Duodenal mucosa (tissue), 2 donors: ENCODE data around the gene C5orf47.
"Not testable (repeated sequence)": the region's sequence is repeated elsewhere in the genome, so short reads cannot be mapped to it uniquely, and the experiment has no call there.

Experiments used
- H3K27ac ChIP-seq: one replicate; pipeline ENCODE4 v1.7.0; 2013; ENCODE audit warnings: low read depth, low read length
- H3K27me3 ChIP-seq, 2 donors: one replicate each; pipeline ENCODE4 v1.7.0; 2013; ENCODE audit warnings: low read length in 2 of 2, control low read depth in 1 of 2; ENCODE audit not compliant: insufficient read depth in 2 of 2, control insufficient read depth in 1 of 2
- H3K36me3 ChIP-seq, 2 donors: one replicate each; pipeline ENCODE4 v1.7.0; 2013; ENCODE audit warnings: low read length in 2 of 2, control low read depth in 1 of 2; ENCODE audit not compliant: insufficient read depth in 2 of 2, control insufficient read depth in 1 of 2
- H3K4me1 ChIP-seq, 2 donors: one replicate each; pipeline ENCODE4 v1.7.0; 2013; ENCODE audit warnings: low read length in 2 of 2, control low read depth in 1 of 2; ENCODE audit not compliant: insufficient read depth in 2 of 2, control insufficient read depth in 1 of 2
- H3K4me3 ChIP-seq, 2 donors: one replicate each; pipeline ENCODE4 v1.7.0; 2013; ENCODE audit warnings: low read length in 2 of 2, low read depth in 1 of 2
- H3K9ac ChIP-seq, 2 donors: one replicate each; pipeline ENCODE4 v1.7.0; 2013; ENCODE audit warnings: low read length in 2 of 2, low read depth in 1 of 2
- H3K9me3 ChIP-seq, 2 donors: one replicate each; pipeline ENCODE4 v1.7.0; 2013; ENCODE audit warnings: low read length in 2 of 2, control low read depth in 1 of 2; ENCODE audit not compliant: control insufficient read depth in 1 of 2

C5orf47 gene

DNA sequence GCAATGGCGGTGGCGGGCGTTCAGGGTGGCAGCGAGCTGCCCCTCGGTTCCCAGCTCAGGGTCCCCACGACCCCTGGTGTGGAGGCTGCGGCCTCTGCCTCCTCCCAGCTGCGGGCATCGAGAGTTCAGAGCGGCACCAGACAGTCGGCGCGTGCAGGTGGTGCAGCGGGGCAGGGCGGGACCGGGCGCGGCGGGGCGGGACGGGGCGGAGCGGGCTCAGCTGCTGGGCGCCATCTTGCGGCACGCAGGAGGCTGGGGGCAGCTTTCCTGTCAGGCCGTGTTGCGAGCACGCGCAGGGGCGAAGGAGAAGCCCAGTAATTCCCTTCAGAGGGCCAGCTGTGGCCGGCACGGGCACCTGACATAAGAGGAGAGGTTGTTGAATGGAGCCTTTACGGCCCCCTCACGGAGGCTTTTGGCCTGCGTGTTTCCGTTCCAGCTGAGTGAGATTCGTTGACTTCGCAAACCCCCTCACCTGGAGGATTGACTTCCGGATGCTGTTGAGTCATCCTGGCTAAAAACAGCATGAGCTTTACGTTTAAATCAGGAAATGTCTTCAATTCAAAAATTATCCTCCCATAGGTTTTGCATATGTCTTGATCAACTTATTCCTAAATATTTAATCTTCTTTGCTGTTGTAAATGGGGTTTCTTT is 587 bp downstream of the C5orf47 start:
- Histone ChIP-seq H3K4me3 (no peak overlapping the region), H3K27me3 (peaks cover 0 to 4% of the 10 kb centered on the region in 2 donors), H3K9ac (no peak overlapping the region), H3K9me3 (no peaks in the 10 kb centered on the region), H3K27ac (no peak overlapping the region), H3K36me3 (no peaks in the 10 kb centered on the region), H3K4me1 (no peaks in the 10 kb centered on the region)

GRCh38 chr5:173997331-173997730 is 8.4 kb downstream of the C5orf47 start:
- no peak overlapping the region for H3K4me3 ChIP-seq
- peaks cover 2 to 17% of the 10 kb centered on the region in 2 donors for H3K27me3 ChIP-seq
- H3K4me1 ChIP-seq: no peaks in the 10 kb centered on the region
- H3K9ac ChIP-seq: no peak overlapping the region
- H3K9me3 ChIP-seq: no peaks in the 10 kb centered on the region
- H3K27ac ChIP-seq: no peak overlapping the region
- H3K36me3 ChIP-seq: no peaks in the 10 kb centered on the region

DNA sequence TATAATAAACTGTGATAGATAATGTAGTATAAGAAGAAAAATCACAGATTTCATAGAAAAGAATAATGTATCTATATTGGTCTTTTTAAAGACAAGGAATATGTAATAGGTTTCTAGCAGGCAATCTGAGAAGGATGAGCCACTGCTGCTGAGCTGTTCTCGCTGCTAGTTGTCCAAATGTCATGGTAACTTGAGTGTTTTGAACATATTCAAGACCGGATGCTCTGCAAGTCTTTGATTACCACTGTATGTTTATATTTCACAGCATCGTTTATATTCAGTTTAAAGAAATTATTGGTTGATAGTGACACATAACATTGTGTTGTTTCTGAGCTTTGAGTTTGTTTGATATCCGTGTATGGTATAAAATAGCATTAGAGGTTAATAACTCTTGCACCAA is 9.6 kb downstream of the C5orf47 start:
- Histone ChIP-seq H3K9me3 (no peaks in the 10 kb centered on the region), H3K4me1 (no peaks in the 10 kb centered on the region), H3K36me3 (no peaks in the 10 kb centered on the region), H3K27me3 (peaks cover 2 to 21% of the 10 kb centered on the region in 2 donors), H3K27ac (no peak overlapping the region), H3K9ac (no peak overlapping the region), H3K4me3 (no peak overlapping the region)

DNA sequence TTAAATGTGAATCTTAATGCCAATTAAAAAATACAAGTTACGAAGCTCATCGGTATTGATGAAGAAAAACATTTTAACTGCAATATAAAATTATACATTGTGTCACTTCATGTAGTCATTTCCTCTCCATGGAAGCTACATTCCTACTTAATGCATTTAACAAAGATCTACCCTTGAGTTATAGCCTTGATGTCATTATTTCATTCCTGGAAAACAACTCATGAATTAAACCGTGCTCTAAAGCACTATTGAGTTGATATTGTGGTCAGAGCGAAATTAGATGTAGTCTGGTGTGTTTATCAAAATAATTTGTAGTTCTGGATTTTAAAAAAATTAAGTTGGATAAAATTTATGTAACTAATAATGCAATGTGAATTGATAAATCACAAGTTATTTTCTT is 11.1 kb downstream of the C5orf47 start:
- Histone ChIP-seq H3K36me3 (no peaks in the 10 kb centered on the region), H3K4me3 (no peak overlapping the region), H3K27ac (no peak overlapping the region), H3K27me3 (peaks cover 2 to 25% of the 10 kb centered on the region in 2 donors), H3K9me3 (no peaks in the 10 kb centered on the region), H3K9ac (no peak overlapping the region), H3K4me1 (no peaks in the 10 kb centered on the region)

- Histone ChIP-seq H3K4me1 (no peaks in the 10 kb centered on the region), H3K27me3 (peaks cover 0 to 12% of the 10 kb centered on the region in 2 donors), H3K9me3 (no peaks in the 10 kb centered on the region), H3K27ac (no peak overlapping the region), H3K9ac (no peak overlapping the region), H3K4me3 (no peak overlapping the region), H3K36me3 (no peaks in the 10 kb centered on the region)
Observed at GRCh38 chr5:174003795-174004194, 14.8 kb downstream of the C5orf47 start.

DNA sequence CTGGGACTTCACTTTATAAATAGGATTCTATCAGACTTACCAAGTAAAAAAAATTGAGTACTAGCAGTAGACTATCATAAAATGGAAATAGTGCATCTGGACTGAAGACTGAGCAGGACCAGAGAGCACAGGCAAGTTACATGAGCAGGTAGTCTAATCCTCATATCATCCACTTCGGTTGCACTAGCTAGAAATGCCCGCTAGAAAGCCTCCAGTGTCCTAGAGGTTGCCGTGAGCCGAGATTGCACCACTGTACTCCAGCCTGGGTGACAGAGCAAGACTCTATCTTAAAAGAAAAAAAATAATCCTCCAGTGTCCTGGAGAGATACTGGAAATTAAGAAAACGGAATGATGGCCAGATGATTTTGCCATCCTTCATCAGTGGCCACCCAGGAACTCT is 20.0 kb downstream of the C5orf47 start:
- peaks cover 0 to under 1% of the 10 kb centered on the region in 2 donors for H3K27me3 ChIP-seq
- no peak overlapping the region for H3K9ac ChIP-seq
- H3K27ac ChIP-seq: no peak overlapping the region
- H3K9me3 ChIP-seq: no peaks in the 10 kb centered on the region
- no peak overlapping the region for H3K4me3 ChIP-seq
- H3K4me1 ChIP-seq: no peaks in the 10 kb centered on the region
- H3K36me3 ChIP-seq: no peaks in the 10 kb centered on the region

DNA sequence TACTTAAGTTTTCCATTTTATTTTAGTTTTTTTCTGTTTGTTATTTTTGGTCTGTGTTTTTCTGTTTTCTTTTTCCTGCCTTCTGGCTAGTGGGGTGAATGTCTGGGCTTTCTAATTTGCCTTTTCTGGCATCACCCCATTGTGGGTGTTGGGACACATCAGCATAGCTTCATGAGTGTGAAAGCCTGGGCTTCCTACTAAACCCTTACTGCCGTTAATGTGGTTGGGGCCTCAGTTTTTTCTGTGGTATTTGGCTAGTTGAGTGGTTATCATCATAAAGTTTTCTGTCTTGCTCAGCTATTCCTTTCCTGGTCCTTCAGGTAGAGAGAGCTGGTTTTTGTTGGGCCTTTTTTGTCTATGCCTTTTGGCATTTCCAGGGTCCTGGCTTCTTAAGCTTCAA is 21.4 kb downstream of the C5orf47 start:
- H3K4me3 ChIP-seq: no peak overlapping the region
- no peaks in the 10 kb centered on the region for H3K4me1 ChIP-seq
- H3K9ac ChIP-seq: no peak overlapping the region
- no peaks in the 10 kb centered on the region for H3K27me3 ChIP-seq
- H3K9me3 ChIP-seq: no peaks in the 10 kb centered on the region
- H3K36me3 ChIP-seq: no peaks in the 10 kb centered on the region
- no peak overlapping the region for H3K27ac ChIP-seq

DNA sequence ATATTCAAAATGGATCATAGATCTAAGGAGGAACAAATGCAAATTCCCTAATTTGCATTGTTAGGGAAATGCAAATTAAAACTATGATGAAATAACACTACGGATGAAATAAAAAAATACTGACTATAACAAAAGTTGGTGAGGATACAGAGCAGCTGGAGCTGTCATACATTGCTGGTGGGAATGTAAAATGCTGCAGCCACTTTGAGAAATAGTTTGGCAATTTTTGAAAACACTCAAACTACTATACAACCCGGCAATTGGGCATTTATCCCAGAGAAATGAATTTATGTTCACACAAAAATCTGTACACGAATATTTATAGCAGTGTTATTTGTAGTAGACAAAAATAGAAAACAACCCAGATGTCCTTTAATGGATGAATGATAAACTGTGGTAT is 22.5 kb downstream of the C5orf47 start:
- Histone ChIP-seq H3K9ac (no peak overlapping the region), H3K27me3 (no peaks in the 10 kb centered on the region), H3K9me3 (no peaks in the 10 kb centered on the region), H3K27ac (no peak overlapping the region), H3K4me3 (no peak overlapping the region), H3K36me3 (no peaks in the 10 kb centered on the region), H3K4me1 (no peaks in the 10 kb centered on the region)

DNA sequence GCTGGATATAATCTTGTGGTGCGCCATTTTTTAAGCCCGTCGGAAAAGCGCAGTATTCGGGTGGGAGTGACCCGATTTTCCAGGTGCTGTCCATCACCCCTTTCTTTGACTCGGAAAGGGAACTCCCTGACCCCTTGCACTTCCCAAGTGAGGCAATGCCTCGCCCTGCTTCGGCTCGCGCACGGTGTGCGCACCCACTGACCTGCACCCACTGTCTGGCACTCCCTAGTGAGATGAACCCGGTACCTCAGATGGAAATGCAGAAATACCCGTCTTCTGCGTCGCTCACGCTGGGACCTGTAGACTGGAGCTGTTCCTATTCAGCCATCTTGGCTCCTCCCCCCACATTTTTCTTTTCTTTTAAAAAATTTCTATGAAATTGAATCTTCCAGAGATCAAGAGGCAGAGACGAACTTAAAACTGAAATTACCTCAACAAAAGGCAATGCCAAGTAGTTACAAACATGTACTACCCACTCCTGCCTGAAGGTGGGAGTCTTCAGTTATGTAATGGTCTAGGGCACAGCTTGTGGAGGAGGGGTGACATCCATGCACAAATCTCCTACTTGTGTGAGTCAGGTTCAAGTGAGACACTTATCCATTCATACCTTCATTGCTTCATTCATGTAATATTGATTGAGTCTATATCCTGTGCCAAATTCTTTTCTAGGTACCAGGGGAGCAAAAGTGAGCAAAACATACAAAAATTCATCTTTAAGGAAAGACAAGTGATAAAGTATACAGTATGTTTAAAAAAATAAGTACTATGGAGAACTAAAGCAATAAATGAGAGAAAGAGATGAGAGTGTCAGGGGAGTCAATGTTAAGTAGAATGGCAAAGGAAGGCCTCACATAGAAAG is 31.3 kb downstream of the C5orf47 start:
- peaks cover 0 to 13% of the 10 kb centered on the region in 2 donors for H3K27me3 ChIP-seq
- H3K27ac ChIP-seq, H3K4me3 ChIP-seq, H3K4me1 ChIP-seq, H3K9me3 ChIP-seq, H3K36me3 ChIP-seq, H3K9ac ChIP-seq: not testable (repeated sequence)

GRCh38 chr5:174020928-174021304 is 31.9 kb downstream of the C5orf47 start:
- H3K9me3 ChIP-seq: no peaks in the 10 kb centered on the region
- no peak overlapping the region for H3K9ac ChIP-seq
- H3K27me3 ChIP-seq: peaks cover 0 to 13% of the 10 kb centered on the region in 2 donors
- H3K4me3 ChIP-seq: no peak overlapping the region
- H3K4me1 ChIP-seq: no peaks in the 10 kb centered on the region
- H3K27ac ChIP-seq: no peak overlapping the region
- no peaks in the 10 kb centered on the region for H3K36me3 ChIP-seq
